Endothelial cell of umbilical vein (primary cell): ENCODE results near the gene SETDB1.

Experiments
- CTCF ChIP-seq, 2 donors: IDR thresholded peaks; 1 replicate in 1 of 2; 2 replicates in 1 of 2; pipeline ENCODE4 v1.5.1; 2011; ENCODE audit warnings: low read length in 2 of 2, mild to moderate bottlenecking in 2 of 2, moderate library complexity in 2 of 2, control low read depth in 1 of 2, inconsistent platforms in 1 of 2, low read depth in 1 of 2; ENCODE audit not compliant: insufficient read depth in 1 of 2; ENCODE audit errors: extremely low read depth in 1 of 2
- JUN ChIP-seq: IDR thresholded peaks from 2 replicates; pipeline ENCODE4 v1.6.1; 2011; ENCODE audit warnings: borderline replicate concordance, low read depth; ENCODE audit not compliant: insufficient read length, insufficient read depth
- MAX ChIP-seq: IDR thresholded peaks from 2 replicates; pipeline ENCODE4 v1.6.1; 2011; ENCODE audit not compliant: insufficient read depth, insufficient read length
- MYC ChIP-seq: IDR thresholded peaks from one replicate; pipeline ENCODE4 v1.6.1; 2011; ENCODE audit warnings: mild to moderate bottlenecking, low read depth, low read length
- POLR2A ChIP-seq: IDR thresholded peaks from 2 replicates; pipeline ENCODE4 v1.6.1; 2012; ENCODE audit warnings: low read depth, mild to moderate bottlenecking, control low read depth, low read length

- TF ChIP-seq CTCF (IDR thresholded peaks at IDR 0.05; ENCODE audit: extremely low read depth in 1 of 2, insufficient read depth in 1 of 2, low read depth in 1 of 2, low read length in 2 of 2) (no peak), JUN (no peak), MAX (no peak), MYC (no peak), POLR2A (no peak)
These were observed 43.5 kb downstream of the SETDB1 start for GRCh38 chr1:150969626-150970025.
